GM12872 (cell line): ENCODE measurements around the gene TMEM184A.

Experiments used
- TF ChIP-seq, protein P1 (sequence below): IDR thresholded peaks from 3 replicates; pipeline ENCODE4 v1.5.1; 2011; ENCODE audit warnings: low read depth, mild to moderate bottlenecking, low read length, moderate library complexity; ENCODE audit not compliant: insufficient read depth

The TMEM184A gene

DNA sequence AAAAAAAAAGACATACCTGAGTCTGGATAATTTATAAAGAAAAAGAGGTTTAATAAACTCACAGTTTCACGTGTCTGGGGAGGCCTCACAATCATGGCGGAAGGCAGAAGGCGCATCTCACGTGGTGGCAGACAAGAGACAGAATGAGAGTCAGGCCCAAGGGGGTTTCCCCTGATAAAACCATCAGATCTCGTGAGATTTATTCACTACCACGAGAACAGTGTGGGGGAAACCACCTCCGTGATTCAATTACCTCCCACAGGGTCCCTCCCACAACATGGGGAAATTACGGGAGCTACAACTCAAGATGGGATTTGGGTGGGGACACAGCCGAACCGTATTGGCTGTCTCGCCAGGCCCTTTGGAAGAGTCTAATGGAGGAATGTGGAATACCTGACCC, 34.5 kb downstream of the TMEM184A start:
- TF ChIP-seq, protein P1, sequence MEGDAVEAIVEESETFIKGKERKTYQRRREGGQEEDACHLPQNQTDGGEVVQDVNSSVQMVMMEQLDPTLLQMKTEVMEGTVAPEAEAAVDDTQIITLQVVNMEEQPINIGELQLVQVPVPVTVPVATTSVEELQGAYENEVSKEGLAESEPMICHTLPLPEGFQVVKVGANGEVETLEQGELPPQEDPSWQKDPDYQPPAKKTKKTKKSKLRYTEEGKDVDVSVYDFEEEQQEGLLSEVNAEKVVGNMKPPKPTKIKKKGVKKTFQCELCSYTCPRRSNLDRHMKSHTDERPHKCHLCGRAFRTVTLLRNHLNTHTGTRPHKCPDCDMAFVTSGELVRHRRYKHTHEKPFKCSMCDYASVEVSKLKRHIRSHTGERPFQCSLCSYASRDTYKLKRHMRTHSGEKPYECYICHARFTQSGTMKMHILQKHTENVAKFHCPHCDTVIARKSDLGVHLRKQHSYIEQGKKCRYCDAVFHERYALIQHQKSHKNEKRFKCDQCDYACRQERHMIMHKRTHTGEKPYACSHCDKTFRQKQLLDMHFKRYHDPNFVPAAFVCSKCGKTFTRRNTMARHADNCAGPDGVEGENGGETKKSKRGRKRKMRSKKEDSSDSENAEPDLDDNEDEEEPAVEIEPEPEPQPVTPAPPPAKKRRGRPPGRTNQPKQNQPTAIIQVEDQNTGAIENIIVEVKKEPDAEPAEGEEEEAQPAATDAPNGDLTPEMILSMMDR = no peak

- TF ChIP-seq, protein P1 = no peak
Measured at GRCh38 chr7:1520539-1521234, 35.3 kb downstream of the TMEM184A start.

DNA sequence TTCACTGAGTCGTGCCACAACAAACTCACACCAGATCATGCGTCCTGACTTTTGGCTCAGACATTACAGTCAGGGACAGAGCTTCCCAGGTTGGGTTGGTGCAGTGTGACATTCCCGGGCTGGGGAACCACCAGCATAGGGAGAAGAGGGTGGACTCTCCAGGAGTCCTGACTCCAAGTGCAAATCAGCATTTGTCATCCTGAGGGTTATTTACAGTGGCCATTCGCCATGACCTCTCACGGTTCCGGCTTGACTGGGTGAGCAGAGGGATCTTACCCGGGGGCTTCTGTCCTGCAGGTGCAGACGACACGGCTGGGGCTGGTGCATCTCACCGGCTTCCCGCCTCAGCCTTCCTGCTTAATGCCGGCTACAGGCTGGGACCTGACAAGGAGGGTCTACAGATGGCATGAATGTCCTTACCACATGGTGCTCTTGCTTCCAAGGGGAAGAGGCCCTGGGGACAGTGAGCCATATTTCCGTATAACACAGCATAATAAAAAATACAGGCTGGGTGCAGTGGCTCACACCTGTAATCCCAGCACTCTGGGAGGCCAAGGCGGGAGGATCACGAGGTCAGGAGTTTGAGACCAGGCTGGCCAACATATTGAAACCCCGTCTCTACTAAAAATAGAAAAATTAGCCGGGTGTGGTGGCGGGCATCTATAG, 39.3 kb downstream of the TMEM184A start:
- TF ChIP-seq, protein P1 = no peak

GRCh38 chr7:1514995-1515401, 41.0 kb downstream of the TMEM184A start:
- TF ChIP-seq, protein P1 = no peak

DNA sequence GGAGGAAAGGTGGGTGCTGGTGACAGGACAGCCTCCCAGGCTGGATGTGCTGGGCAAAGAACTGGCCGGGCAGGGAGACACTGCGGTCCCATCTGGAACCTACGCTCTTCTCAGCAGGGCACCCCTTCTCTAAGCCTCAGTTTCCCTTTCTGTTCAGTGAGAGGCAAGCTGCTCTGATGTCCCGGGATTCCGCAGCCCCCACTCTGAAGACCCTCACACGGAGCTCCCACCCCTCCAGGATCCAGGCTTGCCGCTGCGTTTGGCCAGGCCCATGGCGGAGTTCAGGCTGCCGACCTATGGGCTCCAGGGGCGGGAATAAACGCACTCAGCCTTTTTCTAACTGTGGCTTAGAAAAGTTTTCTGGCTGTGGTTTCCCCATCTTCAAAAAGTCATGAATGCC, 41.6 kb downstream of the TMEM184A start:
- TF ChIP-seq, protein P1 = no peak

- TF ChIP-seq, protein P1 = no peak
Measured at GRCh38 chr7:1513657-1514095, 42.3 kb downstream of the TMEM184A start.

GRCh38 chr7:1512781-1513656, 43.0 kb downstream of the TMEM184A start:
- TF ChIP-seq, protein P1 = no peak
